ENCODE data around the gene TEC. TPM values are rescaled to one million over a fixed set of nuclear protein-coding genes. Genes with fewer than 3 reads are reported as not detected.

TEC gene
- total RNA-seq, 1 donor from 2014 or later: 3.2 TPM

DNA sequence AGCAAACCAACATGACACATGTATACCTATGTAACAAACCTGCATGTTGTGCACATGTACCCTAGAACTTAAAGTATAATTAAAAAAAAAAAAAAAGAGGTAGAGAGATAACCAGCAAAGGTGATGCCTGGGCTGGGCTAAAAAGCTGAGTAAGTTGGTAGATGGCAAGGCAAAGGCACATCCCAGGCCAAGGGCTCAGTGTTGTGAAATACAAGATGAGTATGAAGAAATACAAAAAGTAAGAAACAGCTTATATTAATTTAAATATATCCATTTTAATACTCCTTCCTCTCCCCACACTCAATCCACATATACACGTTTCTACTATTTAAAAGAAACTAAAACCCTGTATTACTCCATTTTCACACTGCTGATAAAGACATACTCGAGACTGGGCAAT is 25.8 kb downstream of the TEC start:
- Histone ChIP-seq H3K4me3 (ENCODE audit: low read depth, low read length) (no peak overlapping the region), H3K36me3 (ENCODE audit: control insufficient read depth, insufficient read depth, low read length) (no peaks in the 10 kb centered on the region), H3K27me3 (ENCODE audit: control insufficient read depth, insufficient read depth, low read length) (no peaks in the 10 kb centered on the region)
- TF ChIP-seq, protein P1, sequence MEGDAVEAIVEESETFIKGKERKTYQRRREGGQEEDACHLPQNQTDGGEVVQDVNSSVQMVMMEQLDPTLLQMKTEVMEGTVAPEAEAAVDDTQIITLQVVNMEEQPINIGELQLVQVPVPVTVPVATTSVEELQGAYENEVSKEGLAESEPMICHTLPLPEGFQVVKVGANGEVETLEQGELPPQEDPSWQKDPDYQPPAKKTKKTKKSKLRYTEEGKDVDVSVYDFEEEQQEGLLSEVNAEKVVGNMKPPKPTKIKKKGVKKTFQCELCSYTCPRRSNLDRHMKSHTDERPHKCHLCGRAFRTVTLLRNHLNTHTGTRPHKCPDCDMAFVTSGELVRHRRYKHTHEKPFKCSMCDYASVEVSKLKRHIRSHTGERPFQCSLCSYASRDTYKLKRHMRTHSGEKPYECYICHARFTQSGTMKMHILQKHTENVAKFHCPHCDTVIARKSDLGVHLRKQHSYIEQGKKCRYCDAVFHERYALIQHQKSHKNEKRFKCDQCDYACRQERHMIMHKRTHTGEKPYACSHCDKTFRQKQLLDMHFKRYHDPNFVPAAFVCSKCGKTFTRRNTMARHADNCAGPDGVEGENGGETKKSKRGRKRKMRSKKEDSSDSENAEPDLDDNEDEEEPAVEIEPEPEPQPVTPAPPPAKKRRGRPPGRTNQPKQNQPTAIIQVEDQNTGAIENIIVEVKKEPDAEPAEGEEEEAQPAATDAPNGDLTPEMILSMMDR (IDR thresholded peaks at IDR 0.05; ENCODE audit: insufficient read depth, low read length, poor library complexity, severe bottlenecking): no peak
- no peak for DNase-seq (ENCODE audit: low read depth)

DNA sequence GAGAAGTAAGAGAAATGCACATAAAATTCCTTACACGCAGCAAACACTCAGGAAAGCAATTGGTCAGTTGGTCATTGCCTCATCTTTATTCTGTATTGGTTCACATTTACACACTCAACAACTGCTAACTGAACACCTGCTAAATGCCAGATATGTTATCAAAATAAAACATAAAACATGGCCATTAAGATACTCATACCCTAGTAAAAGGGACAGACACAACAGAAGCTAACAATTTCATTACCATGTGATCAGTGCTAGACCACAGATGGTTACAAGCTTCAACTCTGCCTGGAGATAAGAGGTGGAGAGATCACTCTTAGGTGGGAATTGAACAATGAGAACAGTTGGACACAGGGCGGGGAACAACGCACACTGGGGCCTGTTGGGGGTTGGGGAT is 26.2 kb downstream of the TEC start:
- H3K27me3 ChIP-seq (ENCODE audit: control insufficient read depth, insufficient read depth, low read length): no peaks in the 10 kb centered on the region
- no peaks in the 10 kb centered on the region for H3K36me3 ChIP-seq (ENCODE audit: control insufficient read depth, insufficient read depth, low read length)
- DNase-seq (ENCODE audit: low read depth): no peak
- no peak overlapping the region for H3K4me3 ChIP-seq (ENCODE audit: low read depth, low read length)
- TF ChIP-seq, protein P1 (IDR thresholded peaks at IDR 0.05; ENCODE audit: insufficient read depth, low read length, poor library complexity, severe bottlenecking): no peak

DNA sequence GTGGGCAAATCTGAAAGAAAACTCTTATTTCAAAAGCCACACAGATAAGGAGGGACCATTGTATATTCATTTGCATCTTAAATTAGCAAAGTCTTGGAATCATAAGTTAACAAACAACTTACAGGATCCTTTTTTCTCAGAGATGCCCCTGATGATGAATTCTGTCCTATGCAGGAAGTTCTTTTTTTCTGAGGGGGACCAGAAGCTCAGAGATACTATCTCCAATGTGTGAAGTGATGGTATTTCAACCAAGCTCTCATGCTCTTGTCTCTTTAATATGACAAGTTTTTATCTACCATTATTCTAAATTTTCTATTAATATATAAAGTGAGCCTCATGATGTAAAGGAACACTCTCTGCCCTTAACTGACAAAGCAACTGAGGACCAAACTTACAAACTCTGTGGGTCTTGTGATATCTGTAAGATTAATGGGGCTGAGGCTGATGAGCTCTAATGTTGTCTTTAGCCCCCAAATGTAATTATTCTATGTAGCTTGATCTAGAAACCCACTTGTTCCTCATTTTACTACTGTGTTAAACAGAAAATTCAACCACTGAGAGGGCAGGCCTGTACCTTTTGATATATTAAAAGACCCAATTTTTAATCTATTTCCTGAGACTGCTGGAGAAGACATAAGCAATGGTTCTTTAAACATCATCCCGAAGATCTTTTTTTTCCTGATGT is 27.0 kb downstream of the TEC start:
- TF ChIP-seq, protein P1 (IDR thresholded peaks at IDR 0.05; ENCODE audit: insufficient read depth, low read length, poor library complexity, severe bottlenecking): no peak
- no peak for DNase-seq (ENCODE audit: low read depth)
- Histone ChIP-seq H3K4me3 (ENCODE audit: low read depth, low read length) (no peak overlapping the region), H3K36me3 (ENCODE audit: control insufficient read depth, insufficient read depth, low read length) (no peaks in the 10 kb centered on the region), H3K27me3 (ENCODE audit: control insufficient read depth, insufficient read depth, low read length) (no peaks in the 10 kb centered on the region)

DNA sequence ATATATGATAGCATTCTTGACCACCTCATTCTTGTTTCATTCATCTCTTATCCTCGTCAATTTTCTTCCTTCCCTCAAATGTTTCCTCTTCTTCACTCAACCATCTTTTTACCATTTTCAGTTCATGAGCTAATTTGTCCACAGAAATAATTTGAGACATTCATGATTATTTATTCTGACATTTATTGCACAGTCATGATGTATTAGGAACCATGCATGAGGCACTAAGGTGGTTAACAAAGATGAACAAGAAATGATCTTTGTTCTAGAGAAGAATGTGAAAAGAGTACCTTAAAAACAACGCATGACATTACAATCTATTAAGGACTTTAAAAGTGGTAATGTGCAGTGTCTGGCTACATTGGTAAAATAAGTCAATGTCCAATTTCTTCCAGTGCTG is 27.9 kb downstream of the TEC start:
- Histone ChIP-seq H3K36me3 (ENCODE audit: control insufficient read depth, insufficient read depth, low read length) (no peaks in the 10 kb centered on the region), H3K4me3 (ENCODE audit: low read depth, low read length) (no peak overlapping the region), H3K27me3 (ENCODE audit: control insufficient read depth, insufficient read depth, low read length) (no peaks in the 10 kb centered on the region)
- DNase-seq (ENCODE audit: low read depth): no peak
- TF ChIP-seq, protein P1 (IDR thresholded peaks at IDR 0.05; ENCODE audit: insufficient read depth, low read length, poor library complexity, severe bottlenecking): no peak

DNA sequence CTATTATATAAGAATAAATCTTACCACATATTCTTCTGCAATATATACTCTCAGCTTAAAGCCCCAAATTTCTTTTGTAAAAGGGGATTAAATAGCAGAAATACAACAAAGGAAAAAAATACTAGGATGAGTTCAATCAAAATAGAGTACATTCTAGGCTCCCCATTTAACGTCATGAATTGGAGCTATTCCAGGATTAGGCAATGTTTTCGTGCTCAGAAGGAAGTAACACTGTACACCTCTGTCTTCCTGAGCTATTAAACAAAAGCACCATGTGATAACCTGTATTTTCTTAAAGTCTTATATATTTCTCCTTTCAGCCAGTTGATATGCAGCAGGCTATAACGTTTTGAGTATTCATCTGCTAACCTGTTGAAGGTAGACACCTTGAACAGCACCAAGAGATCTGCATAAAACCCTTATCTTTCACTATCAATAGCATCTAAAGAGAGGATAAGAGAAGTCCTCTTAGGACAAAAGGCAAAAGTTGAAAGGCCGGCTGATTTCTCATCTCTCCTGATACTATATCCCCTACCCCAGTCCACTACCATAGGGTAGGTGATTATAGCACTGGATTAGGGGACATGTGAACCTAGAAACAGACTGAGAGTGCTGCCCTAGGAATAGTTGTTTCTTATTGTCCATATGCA is 31.5 kb downstream of the TEC start:
- H3K27me3 ChIP-seq (ENCODE audit: control insufficient read depth, insufficient read depth, low read length): no peaks in the 10 kb centered on the region
- no peak overlapping the region for H3K4me3 ChIP-seq (ENCODE audit: low read depth, low read length)
- DNase-seq (ENCODE audit: low read depth): no peak

More for the DNA sequence above, 31.5 kb downstream of the TEC start:
- H3K36me3 ChIP-seq (ENCODE audit: control insufficient read depth, insufficient read depth, low read length): no peaks in the 10 kb centered on the region
- TF ChIP-seq, protein P1 (IDR thresholded peaks at IDR 0.05; ENCODE audit: insufficient read depth, low read length, poor library complexity, severe bottlenecking): no peak

Measured in kidney epithelial cell (primary cell).